WTC11 (cell line): ENCODE measurements around the gene MYO15B.

Source experiments
- CBFB ChIP-seq: sonication (generic); formaldehyde crosslinking; IDR thresholded peaks from 2 replicates; pipeline ENCODE4 v1.8.1; 2022; ENCODE audit warnings: mild to moderate bottlenecking, low read depth, missing genetic modification reagents
- CTCF ChIP-seq: fragments of 200-600 bp; IDR thresholded peaks from 2 replicates; pipeline ENCODE4 v1.8.0; 2022; ENCODE audit warnings: antibody characterized with exemption

- TF ChIP-seq CTCF: no peak
- TF ChIP-seq CBFB (CRISPR knock-in tag): no peak
These were observed 48.1 kb downstream of the MYO15B start for GRCh38 chr17:75635610-75636202.
